Embryonic facial prominence (tissue), 1 donor: ENCODE measurements around the gene LOC128125822.
A peak's percentile ranks its signal among the peaks of the same experiment; 100 is the strongest.
"Not testable (repeated sequence)": the region's sequence is repeated elsewhere in the genome, so short reads cannot be mapped to it uniquely, and the experiment has no call there.

Experiments used
- DNase-seq: peaks from one replicate; pipeline ENCODE4 v3.0.0-alpha.2; 2016; ENCODE audit errors: extremely low spot score

Gene LOC128125822

DNA sequence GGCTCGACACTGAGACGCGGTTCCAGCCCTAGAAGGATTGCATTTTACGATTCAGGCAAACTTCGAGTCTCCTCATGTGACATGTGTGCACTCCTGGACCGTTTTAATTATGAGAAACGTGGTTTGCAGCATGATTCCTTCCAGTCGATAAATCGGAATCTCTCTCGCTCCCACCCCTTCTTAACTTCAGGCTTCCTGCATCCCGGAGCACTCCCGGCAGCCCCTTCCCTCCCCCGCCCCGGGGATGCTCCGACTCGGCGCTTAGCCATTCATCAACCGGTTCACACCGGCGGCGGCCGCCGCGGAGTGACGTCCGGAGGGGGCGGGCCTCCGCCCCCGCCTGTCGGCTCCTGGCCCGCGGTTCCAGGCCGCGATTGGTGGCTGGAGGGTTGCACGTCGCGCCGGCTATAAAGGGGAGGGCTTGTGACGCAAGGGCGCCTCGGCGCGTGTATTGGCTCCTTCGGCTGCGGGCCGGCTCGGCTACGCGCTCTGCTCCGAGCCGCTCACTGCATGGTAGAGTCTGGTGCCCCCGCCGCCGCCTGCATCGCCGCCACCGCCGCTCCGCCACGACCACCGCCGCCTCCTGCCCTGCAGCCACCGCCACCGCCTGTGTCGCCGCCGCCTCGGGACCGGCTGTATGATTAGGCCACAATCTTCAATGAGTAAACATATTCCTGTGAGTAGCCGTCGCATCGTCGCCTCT lies at the start of gene LOC128125822, which contains the start of gene PTP4A1:
Gene LOC128125822, plus strand, starts transcription at position 437 of the 703 bp plus-strand sequence.
Gene PTP4A1, plus strand, starts transcription at position 437 of the 703 bp plus-strand sequence. CDS start 4,401 bp downstream, outside the sequence.
- peak; percentile 95 for DNase-seq

DNA sequence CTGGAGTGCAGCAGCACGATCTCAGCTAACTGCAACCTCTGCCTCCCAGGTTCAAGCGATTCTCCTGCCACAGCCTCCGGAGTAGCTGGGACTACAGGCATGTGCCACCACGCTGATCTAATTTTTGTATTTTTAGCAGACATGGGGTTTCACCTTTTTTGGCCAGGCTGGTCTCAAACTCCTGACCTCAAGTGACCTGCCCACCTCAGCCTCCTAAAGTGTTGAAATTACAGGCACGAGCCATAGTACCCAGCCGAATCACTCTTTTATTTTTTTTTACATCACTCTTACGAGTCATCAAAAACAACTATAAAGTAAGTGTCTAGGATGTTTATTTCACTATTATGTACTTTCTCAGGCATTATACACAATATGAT lies 49.4 kb upstream of the LOC128125822 start:
- DNase-seq = not testable (repeated sequence)

DNA sequence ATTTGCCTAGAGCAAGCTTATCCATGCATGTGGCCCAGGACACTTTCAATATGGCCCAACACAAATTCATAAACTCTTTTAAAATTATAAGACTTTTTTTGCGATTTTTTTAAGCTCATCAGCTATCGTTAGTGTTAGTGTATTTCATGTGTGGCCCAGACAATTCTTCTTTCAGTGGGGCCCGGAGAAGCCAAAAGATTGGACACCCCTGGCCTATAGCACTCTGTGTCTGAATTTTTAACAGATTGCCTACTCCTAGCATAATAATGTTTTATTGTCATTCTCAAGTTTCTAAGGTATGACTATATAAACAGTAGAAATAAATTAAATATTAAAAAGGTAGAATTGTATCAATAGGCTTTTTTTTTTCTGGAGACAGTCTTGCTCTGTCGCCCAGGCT lies 48.6 kb upstream of the LOC128125822 start:
- DNase-seq = no peak

DNA sequence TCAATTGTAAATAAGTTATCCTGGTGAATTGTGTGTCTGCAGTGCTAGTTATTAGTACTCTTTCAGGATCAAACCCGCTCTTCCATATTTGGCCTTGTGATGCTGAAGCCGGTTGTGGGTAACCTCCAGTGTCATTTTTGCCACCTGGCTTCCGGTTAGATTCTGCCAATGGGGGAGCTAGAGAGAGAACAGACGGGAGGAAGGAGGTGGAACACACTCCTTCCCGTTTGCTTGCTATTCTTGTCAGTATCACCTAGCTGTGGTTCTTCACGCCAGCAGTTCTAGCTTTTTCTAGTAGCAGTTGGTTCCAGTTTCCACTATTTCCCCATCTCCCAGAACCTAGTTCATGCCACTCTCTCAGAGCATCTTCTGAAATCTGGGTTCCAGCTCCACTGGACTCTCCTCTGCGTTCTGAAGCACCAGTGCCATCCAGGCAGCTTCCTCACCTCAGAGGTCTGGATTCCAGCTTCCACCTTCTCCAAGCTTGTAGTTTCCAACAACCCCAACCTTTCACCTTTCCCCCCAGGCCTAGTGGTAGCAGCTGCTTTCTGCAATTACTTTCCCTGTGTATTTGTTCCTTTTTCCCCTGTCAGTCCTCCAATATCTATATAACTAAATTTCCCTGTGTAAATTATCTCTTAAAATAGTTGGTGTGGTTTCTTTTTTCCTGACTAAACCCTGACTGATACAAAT lies 46.9 kb upstream of the LOC128125822 start:
- no peak for DNase-seq

DNA sequence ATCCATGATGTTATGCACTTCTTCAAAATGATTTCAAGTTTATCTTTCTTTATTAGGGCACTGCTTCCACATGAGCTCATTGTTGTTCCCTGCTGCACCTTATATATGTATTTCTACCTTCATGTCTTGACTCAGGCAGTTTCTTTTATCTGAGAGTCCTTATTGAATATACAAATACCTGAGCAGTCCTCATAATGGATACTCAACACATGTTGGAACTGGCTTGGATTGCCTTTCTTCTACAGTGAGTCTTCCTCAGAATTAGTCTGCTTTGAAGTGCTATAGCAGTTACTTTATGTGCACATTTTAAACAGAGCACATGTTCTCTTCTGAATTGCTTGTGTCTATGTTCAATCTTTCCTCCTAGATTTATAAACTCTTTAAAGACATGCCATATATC lies 45.3 kb upstream of the LOC128125822 start:
- DNase-seq = no peak

DNA sequence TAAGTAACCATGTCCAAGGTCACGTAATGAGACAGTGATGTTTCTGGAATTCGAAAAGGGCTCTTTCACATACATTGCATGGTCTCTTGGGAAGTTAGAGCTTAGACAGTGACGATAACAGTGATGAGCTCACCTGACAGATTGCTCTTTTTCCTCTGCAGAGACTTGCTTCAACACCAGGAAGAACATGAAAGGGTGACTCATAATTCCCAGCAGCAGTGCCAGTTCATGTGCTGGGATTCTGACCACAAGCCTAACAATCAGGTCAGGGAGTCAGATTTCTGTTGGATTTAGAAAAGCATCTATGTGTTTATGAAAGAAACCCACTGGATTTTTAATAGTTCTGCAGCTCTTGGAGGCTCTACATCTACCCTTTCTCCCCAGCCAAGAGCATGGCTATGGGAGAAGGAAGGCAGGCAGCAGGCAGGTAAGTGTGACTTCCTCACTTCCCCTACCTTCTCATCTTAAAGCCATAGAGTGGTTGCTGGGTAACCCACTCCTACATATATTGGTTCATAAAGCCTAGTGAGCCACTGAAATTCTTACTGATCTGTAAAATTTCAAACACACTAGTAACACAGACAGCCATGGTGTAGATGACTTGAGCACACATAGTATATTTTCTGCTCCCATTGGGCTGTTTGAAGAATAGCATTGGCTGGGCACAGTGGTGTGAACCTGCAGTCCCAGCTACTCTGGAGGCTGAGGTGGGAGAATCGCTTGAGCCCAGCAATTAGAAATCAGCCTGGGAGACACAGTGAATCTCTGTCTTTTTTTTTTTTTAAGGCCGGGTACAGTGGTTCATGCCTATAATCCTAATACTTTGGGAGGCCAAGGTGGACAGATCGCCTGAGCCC lies 44.4 kb upstream of the LOC128125822 start:
- no peak for DNase-seq

DNA sequence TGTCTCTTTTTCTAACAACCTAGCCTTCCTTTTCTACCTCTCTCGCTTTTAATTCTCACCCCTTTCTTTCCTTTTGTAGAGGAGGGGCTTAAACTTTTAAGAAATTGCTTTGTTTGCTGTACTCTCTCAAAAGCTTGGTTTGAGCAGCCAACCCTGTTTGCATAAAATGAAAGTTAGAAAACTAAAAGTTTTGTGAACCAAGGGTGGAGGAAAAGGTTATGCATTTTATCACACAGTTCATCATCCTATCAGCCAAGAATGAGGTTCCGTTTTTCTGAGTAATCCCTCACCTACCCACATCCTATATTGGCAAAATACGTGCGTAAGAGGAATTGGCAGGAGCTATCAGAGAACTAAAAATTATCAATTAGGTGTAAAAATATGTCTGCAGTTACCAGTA lies 42.8 kb upstream of the LOC128125822 start:
- DNase-seq = no peak

DNA sequence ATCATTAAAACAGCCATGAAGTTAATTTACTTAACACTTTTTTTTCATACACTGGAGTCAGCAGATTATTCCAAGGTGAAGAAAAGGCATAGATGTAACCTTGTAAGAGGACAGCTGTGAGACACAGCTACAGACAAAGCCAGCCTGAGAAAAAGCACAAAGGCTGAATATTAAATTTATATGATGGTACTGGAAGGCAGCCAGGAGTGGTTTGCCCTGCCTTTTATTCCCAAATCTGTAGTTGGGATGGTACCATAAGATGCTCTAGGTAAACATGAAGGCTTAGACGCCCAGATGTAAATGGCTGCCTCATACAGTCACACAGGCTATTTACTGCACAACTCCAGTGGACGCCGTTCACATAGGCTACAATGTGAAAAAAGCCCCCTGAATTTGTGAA lies 42.1 kb upstream of the LOC128125822 start:
- no peak for DNase-seq

DNA sequence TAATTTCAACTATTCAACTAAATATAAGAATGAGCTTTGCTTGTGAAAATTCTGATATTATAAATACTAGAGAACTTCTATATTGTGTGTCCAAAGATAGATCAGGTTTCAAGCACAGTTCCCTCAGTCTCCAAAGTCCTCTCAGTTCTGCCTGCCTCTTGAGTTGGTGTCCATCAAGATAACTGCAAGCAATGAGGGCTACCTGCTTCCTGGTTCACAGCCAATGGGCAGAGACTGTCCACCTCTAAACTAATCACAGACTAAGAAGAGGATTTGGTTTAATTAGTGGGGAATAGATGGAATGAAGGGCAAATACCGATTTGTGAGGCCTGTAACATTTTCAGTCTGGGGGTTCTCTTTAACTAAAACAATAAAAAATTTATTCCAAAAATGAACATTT lies 41.3 kb upstream of the LOC128125822 start:
- no peak for DNase-seq

DNA sequence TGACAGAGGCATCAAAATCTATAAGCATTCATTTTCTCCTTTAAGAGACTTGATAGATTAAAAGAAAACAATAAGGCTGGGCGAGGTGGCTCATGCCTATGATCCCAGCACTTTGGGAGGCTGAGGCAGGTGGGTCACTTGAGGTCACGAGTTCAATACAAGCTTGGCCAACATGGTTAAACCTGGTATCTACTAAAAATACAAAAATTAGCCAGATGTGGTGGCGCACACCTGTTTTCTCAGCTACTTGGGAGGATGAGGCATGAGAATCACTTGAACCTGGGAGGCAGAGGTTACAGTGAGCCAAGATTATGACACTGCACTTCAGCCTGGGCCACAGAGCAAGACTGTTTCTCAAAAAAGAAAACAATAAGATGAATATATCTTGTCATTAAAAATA lies 39.3 kb upstream of the LOC128125822 start:
- DNase-seq = no peak

DNA sequence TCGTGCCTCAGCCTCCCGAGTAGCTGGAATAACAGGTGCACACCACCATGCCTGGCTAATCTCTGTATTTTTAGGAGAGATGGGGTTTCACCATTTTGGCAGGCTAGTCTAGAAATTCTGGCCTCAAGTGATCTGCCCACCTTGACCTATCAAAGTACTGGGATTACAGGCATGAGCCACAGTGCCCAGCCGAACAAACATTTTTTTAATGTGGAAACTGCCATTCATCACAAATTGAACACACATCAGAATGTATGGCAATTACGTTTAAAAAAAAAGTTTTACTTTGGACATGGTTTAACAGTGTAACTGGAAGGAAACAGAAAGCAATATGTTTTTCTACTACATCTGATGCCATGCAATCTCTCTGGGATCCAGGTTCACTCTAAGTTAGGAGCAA lies 38.3 kb upstream of the LOC128125822 start:
- DNase-seq = no peak

DNA sequence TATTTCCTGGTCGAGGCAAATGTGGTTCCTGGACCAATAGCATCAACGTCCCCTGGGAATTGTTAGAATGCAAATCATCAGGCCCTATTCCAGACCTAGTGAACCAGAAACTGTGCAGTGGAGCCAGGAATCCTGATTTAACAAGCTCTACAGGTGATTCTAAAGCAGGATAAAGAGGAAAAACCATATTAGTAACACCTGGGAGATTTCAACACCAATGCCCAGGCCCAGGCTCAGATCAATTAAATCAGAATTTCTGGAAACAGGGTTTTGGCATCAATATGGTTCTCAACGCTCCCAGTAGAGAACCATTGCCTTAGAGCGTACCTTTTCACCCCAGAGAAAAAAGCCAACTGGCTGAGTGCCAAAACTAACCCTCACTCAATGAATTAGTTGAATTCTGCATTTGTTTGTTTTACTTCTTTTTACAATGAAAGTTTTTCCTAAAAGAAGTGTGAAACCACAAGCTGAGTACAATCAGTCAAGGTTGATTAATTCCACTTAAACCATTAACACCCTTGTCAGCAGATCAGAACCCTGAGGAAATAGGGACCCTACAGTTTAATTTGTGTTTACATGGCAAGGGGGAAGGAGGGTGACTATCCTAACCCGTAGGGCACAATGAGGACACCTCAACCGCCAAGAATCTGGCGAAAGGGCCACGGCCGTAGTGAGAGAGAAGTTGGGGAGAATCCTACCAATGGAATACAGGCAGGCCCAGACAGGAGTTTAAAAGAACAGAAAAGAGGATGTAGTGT lies 34.9 kb upstream of the LOC128125822 start:
- DNase-seq = no peak

DNA sequence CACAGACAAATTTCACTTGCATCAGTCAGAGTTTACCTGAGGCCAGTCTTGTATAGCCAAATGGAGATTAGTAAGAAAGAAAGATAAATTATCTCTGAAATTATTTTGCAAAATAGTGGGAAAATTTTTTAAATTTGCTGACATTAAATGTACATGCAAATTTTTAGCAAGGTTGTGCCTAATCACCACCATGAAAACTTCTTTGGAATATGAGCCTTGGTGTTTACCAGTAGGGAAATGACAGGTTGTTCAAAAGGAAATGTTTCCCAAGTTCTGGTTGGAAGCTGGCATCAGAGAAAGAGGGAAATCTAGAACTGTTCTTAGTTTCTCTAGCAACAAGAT lies 34.4 kb upstream of the LOC128125822 start:
- DNase-seq = no peak

DNA sequence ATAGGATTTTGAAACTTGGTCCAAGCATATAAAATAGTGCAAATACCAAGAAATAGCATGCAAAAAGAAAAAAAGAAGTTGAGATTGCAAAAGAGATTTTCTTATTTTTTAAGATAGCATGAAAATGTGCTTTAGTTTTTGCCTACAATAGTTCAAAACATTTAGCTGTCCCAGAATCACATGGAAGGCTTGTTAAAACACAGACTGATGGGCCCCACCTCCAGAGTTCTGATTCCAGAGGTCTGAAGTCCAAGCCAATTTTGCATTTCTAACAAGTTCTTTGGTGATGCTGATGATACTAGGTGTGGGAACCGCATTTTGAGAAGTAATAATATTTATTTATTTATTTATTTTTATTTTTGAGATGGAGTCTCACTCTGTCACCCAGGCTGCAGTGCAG lies 33.7 kb upstream of the LOC128125822 start:
- no peak for DNase-seq

DNA sequence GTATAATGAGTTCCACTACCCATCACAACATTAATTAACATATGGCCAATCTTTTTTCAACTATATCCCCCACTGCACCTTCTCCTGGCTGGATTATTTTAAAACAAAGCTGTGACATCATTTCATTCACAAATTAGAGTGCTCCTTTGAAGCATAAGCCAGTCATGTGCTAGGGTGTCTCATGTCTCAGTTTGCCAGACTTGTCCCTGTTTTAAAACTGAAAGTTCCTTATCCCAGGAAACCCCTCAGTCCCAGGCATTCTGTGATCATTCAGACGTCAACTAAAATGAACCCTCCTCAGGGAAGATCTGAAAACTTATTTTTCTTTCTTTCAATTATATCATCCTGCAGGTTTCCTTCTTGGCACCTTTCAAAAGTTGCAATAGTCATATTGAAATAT lies 29.3 kb upstream of the LOC128125822 start:
- no peak for DNase-seq

DNA sequence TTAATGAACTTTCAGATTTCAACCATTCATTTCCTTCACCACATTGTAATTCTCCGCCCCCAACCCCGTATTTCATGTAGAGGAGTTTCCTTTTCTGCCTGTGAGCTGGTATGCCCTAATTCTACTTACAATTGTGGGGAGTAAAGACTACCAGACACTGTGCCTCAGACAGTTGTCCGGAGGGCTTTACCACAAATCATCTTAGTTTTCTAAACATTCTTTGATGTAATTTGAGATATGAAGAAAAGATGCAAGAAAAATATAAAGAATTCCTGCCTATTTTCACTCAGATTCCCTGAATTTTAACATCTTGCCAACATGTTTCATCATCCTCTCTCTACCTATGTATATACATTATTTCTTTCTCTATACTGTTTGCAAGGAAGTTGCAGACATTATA lies 28.3 kb upstream of the LOC128125822 start:
- DNase-seq = no peak

DNA sequence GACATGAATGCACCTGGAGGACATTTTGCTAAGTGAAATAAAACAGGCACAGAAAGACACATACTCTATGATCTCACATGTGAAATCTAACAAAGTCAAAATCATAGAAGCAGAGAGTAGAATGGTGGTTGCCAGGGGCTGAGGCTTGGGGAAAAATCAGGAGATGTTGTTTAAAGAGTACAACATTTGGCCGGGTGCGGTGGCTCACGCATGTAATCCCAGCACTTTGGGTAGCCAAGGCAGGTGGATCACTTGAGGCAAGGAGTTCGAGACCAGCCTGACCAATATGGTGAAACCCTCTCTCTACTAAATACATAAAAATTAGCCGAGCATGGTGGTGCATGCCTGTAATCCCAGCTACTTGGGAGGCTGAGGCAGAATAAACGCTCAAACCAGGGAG lies 26.0 kb upstream of the LOC128125822 start:
- DNase-seq = no peak

DNA sequence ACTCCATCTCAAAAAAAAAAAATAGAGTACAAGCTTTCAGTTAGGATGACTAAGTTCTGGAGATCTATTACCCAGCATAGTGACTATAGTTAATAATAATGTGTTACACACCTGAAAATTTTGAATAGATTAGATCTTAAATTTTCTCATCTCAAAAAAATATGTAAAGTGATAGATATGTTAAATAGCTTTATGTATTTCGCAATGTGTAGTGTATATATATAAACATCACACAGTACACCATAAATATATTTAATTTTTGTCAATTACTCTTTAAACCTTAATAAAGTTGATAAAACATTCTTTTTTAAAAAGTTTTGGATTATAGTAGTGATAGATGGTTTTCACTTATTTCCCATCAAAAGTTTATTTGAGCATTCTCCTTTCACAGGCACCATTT lies 25.6 kb upstream of the LOC128125822 start:
- no peak for DNase-seq

DNA sequence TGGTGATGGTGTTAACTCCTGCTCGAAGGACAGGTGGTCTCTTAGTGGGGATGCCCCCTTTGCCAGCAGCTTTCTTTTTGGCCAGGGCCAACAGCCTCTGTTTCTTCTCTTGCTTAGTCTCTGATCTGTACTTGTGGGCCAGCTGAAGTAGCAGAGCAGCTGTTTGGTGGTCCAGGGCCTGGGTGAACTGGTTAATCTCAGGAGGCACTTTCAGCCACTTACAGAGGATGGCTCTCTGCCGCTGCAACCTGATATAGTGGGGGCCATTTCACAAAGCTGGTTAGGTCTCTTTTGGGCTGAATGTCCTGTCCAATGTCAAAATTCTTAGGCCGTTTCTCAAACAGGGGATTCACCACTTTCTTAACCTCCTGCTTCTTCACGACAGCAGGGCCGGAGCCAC lies 23.2 kb upstream of the LOC128125822 start:
- no peak for DNase-seq

DNA sequence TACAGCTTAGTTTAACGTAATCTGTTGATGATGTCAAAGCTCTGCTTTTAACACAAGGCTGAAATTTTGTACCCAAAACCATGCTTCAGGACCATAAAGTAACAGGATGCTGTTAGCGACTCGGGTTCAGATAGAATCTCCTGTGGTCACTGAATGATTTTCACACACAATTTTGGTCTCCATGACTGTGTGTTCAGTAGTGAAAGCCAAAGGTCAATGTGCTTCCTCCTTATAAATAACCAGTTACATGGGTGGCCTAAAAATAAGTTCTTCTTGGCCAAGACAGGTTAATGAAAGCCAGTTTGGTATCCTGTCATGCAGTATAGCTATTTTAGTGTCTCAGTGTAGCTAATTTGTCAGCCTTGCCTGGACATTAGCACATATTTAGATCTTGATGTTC lies 19.1 kb upstream of the LOC128125822 start:
- no peak for DNase-seq

DNA sequence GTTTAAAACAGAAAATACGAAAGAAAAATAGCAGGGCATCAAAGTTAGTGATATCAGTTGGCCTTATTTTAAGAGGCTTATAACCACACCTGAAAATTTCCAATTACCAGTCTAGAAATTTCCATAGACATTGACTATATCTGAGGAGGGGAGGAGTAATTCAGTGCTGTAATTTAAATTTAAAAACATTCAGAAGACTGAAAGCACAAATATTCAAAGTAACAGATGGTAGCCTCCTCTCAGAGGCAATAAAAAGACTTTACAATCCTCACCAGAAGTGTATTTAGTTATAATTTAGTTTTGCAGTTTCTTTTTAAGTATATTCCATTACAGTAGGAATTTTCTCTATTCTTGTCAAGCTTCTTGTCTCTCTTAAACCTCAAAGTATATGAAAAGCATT lies 18.4 kb upstream of the LOC128125822 start:
- no peak for DNase-seq

DNA sequence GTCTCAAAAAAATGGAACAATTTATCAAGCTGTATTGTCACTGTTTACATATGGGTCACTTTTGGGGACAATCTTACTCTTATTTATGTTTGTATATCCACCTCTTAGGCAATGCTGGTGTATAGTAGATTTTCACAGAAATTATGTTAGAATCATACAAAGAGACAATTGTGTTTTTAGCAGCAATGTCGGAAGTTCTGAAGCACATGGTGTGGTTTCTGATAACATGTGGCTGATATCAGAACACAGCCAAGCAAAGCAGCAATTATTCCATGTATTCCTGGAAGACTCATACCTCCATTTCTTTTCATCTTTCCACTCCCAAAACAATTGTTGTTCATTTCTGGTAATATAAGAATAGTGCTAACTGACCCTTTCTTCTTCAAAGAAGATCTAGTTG lies 17.5 kb upstream of the LOC128125822 start:
- no peak for DNase-seq
